Superior temporal gyrus (tissue), 1 donor: ENCODE data around the gene CRADD.

ENCODE experiments used
- DNase-seq: peaks from one replicate; pipeline ENCODE4 v3.0.0-alpha.2; 2016; ENCODE audit errors: extremely low spot score

The CRADD gene

DNA sequence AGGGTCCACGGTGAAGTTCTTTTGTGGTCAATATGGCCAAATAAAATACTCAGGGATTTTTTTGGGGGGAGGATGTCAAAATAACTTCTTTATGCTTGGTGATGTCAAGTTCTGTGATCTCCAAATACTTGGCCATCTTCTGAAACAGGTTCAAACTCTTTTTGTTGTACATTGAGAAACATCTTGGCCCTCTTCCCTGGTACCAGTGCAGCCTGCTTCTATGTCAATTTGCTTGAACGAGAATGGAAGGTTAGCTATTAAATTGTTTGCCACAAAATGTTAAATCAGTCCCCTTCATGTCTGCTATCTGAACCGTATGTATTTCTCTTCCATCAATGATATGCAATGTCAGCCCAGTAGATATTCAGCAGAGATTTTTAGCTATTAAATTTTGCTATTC is 6.1 kb upstream of the CRADD start:
- DNase-seq: no peak

DNA sequence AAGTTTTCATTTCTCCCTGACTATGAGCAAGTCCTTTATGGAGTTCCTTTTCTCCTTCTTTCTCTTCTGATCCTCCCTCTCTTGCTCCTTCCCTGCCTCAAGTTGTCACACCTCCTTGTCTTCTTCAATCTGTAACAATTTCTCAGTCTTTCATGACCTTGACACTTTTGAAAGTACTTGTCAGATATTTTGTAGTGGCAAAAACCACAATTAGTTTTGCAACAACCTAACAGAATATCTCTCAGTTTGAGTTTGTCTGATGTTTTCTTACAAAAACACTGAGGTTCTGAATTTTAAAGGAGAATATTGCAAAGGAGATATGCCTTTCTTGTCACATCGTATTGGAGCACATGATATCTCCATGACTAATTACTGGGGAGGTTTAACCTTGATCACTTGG is 4.1 kb upstream of the CRADD start:
- DNase-seq: no peak

DNA sequence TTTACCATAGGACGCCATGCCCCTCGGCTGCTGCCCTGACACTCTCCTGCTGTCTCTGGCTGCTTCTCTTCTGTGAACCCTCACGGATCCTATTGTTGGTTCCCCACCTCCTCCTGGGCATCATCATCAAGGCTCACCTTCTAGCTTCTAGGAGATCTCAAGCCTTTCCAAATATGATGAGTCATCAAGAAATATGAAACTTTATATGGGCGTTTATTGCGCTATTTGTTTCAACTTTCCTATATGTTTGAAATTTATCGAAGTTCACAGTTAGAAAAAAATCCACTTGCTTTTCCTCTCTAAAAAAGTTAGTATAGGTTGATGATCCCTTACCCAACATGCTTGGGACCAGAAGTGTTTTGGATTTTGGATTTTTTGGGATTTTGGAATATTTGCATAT is 2.8 kb upstream of the CRADD start:
- DNase-seq: no peak

DNA sequence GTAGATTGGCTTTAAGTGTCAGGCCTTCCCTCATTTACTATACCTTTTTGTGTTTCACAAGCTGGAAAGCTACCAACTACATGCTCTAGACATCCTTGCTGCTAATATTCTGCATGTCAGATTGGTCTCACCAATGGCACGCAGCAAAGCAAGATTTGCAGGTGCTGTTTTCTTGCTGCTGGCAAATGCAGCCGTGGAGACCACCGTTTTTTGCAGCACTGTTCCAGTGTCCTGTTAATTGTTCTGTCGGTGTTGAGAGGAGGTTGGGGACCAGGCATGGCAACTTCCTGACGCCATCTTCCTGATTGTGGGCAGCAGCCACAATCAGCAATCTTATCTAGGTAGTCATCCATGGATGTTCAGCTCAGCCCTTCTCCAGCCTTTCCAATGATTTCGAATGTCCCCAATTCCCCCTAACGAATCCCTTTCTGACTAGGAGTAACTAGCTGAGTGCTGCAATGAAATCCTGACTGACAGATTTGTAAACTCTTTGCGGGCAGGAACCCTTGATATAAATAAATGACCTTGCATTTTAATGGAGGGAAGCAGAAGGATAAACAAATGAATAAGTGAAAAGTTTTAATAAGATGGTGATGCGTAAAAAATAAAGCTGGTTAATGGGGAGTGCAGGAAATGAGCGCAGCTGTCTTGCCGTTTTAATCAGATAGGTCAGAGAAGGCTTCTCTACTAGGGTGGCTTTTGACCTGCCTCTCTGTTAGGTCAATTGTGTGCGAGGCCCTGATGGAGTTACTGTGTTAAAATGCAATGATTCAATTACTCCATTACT is 574 bp upstream of the CRADD start:
- no peak for DNase-seq

DNA sequence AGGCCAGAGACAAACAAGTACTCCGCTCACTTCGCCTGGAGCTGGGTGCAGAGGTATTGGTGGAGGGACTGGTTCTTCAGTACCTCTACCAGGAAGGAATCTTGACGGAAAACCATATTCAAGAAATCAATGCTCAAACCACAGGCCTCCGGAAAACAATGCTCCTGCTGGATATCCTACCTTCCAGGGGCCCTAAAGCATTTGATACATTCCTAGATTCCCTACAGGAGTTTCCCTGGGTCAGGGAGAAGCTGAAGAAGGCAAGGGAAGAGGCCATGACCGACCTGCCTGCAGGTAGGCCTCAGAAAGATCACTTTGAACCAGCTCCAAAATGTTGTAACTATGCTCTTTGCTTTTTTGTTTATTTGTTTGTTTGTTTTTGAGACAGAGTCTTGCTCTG is 1.6 kb downstream of the CRADD start:
- no peak for DNase-seq

DNA sequence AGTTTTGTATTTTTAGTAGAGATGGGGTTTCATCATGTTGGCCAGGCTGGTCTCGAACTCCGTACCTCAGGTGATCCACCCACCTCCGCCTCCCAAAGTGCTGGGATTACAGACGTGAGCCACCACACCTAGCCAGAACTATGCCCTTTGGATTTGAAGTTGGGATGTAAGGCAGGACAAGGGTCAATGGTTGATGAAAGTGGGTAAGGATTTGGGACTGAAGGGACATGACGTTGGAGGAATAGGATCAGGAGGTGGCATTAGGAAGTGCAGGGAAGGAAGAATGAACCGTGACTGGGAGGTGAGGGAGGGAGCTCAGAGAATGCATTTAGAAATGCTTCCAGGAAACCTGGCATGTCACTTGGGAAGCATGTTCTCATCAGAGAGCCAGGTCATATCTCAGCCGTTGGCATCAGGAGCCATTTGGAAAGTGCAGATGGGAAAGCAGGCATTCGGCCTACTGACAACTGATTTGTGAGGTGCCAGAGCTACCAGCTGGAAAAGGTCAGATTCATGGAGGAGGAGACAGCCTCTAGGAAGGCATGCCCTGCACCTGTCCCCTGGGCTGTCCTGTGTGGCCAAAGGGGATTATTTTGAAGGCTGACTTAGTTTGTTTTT is 2.2 kb downstream of the CRADD start:
- no peak for DNase-seq

DNA sequence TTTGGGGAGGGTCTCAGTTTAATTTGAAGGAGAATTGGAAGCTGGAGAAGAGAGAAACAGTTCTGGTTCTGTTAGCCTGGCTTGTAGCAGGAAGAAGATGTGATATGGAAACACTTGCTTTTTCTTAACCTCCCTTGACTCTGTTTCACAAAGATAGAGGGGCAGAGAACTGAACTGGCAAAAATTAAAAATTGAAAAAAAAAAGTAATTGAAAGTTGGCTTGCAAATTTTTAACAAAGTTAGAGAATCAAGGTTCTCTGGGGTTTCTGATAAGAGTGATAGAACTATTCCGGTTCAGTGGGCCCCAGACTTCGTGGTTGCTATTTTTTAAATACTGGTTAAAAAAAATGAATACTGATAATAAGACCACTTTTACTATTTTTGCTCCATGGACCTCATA is 2.8 kb downstream of the CRADD start:
- DNase-seq: no peak

DNA sequence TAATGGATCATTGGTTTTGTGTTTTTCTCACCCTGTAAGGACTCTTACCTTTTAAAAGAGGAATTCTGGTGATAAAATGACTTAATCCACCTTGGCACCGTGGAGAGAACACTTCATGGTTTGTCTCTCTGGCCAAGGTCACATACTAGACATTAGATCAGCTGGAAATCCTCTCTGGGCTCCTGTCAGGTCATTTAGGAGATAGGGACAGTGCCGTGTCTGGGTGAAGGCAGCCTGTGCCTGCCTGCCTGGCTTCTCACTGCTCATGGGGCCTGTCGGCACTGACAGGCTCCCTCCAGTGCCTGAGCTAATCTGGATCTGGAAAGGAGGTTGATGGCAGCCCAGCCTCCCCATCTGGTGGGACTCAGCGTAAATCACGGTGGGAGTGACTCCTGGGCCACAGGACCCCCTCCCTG is 5.7 kb downstream of the CRADD start:
- DNase-seq: no peak

DNA sequence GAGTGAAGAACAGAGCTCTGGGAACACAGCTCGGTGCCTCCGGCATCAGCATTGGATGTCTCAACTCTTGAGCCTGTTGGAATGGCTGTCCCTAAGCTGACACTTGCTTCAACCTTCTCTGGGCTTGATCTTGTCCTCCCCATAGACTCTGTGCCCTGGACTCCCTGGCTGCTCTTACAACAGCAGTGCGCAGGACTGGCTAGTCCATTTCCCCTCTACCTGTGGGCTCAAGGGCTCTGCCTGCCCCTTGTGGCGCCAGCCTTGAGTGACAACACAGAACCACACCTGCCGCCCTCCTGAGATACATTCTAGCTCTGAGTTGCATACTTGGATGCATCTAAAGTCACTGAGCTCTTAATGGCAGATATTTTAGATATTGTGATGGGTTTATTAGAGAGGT is 6.2 kb downstream of the CRADD start:
- no peak for DNase-seq

DNA sequence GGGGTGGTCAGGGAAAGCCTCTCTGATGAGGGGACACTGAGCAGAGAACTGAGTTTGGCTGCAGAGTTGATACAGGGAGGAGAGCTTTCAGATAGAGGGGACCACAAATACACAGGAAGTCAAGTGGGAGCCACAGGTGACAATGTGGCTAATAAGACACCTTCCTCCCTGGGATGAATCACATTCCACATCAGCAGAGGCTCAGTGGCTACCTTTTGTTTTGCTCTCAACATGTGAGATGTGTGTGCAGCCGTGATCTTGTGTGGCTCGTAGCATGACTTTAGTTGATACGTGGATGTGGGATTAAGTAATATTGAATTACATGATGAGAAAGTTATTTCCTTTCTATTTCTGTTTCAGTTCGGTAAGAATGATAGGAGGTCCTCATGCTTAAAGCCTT is 7.5 kb downstream of the CRADD start:
- no peak for DNase-seq

DNA sequence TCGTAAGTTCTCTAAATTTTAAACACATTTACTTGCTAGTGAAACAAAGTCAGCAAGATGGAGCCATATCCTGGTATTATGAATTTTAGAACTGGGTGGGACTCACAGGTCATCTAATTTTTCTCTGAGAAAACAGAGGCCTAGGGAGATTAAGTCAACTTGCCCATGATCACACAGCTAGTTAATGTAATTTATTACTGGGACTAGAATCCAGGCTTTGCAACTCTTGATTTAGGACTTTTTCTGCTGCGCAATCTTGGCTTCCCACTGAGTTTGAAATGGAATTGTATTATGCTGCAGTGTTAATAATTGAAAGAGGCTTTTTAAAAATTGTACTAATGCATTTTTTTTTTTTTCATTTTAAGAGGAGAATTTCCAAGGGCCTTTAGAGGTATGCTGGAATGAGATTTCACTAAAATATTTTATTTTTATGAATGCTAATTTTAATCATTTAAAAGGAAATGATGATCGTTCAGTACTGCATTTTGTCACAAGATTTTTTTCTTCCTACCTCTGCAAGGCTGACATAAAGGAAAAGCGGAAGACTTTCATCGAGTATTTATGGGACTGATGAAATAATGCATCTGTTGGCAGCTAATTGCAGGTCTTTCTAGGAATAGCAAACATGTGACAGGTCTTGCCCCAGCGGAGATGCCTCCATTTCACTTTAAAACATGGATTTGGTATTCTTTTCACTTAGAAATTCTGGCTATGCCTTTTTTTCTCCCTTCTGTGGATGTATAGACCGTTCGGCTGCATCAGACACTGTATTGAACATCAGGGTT is 9.6 kb downstream of the CRADD start:
- no peak for DNase-seq

DNA sequence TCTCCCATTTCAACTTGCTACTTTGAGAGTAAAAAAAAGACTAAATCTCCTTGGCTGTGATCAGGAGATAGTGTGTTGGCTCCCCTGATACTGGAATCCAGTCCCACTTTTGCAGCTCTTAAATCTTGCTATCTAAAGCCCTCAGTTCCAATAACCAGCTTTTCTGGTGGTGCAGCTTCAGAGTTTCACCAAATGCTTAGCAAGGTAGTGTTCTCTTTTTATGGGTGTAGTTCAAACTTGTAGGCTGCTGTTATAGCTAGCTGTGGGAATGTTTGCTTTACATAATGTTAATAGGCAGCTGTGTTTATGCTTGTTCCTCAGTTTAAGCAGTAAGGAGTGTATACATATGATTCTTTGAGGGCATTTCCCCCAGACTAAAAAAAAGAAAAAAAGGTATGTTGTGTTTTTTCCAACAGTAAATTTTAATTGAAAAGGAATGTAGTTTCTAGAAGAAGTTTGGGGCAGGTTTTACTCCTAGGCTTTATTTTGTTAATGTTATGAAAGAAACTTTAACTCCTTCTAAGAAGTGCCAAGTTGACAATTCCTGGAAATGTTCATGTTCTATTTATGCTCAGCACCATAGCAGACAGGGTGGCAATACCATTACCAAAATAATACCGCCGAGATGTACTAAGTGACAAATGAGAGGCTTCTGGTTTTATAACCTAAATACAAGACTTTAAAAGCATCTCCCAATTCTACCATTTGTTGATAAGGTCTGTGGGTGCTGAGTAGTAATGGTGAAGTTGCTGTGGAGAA is 12.1 kb downstream of the CRADD start:
- DNase-seq: no peak

DNA sequence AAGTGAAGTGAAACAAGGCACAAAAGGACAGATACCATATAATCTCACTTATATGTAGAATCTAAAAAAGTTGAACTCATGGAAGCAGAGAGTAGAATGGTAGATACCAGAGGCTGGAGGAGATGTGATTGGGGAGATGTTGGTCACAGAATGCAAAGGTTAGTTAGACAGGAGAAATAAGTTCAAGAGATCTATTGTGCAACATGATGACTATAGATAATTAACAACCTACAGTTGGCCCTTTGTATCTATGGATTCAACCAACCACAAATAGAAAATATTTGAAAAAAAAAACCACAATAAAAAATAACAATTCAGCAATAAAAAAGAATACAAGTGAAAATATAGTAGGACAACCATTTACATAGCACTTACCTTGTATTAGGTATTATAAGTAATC is 19.3 kb downstream of the CRADD start:
- no peak for DNase-seq

DNA sequence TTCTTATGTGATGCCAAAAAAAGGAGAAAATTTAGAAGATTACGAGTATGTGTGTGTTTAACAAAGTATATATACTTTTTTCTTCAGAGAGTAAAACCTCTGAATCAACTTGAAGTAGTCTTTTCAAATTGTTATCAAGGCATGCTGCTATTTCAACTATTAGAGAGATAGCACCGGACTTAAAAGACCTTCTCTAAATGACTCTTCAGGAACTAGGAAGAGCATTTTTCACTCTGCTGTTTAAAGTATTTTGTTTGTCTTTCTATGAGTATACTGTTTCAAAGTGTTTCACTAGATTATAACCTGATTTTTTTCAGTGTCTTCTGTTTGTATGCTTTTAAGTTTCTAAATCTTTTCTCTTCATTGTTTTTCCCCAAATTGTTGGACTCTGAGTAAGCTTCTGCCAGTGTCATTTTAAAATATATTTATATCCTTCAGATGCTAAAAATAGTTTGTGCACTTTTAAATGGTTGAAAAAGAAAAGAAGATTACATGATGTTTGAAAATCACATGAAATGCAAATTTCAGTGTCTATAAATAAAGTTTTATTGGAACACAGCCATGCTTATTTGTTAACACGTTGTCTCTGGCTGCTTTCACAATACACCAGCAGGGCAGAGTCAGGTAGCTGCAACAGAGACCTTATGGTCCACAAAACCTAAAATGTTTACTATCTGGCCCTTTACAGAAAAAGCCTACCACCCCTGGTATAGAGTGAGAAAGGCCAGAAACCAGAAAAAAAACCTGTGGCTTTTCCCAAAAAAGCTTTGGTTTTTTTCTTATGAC is 21.3 kb downstream of the CRADD start:
- no peak for DNase-seq

DNA sequence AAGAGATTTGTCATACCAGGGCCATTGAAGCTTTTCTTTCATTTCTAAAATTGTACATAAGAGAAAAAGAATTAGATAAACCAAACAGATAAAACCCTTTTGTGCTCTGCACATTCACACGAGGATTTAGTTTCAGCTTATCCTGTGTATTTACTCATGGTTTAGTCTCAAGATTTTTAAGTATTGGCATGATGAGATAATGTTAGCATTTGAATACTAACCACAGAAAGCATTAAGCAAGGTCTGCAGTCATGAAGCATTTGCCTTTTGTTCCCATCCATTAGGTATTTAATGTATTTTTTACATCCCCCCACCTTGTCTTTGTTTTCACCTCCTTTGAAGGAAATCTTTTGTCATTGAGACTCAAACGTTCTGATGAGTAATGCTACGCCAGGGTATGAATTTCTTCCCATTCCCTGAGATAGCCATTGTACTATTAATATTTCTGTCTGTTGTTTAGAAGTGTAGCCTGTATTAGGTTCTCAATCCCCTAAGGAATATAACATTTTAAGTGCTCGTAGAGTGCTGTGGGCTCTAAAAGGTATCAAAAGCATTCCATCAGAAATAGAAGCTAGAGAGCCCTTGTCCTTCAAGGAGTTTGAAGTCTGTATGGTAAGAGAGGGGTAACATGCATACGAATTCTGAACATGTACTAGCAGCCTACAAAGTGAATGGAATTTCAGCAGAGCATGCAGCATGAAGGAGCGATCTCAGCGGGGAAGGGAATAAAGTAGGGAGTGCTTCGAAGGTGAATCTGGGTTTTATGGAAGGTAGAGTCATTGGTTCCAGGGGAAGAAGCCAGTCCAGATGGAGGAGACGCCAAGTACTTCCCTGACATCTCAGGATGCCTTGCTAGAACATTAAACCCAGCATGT is 22.3 kb downstream of the CRADD start:
- no peak for DNase-seq

DNA sequence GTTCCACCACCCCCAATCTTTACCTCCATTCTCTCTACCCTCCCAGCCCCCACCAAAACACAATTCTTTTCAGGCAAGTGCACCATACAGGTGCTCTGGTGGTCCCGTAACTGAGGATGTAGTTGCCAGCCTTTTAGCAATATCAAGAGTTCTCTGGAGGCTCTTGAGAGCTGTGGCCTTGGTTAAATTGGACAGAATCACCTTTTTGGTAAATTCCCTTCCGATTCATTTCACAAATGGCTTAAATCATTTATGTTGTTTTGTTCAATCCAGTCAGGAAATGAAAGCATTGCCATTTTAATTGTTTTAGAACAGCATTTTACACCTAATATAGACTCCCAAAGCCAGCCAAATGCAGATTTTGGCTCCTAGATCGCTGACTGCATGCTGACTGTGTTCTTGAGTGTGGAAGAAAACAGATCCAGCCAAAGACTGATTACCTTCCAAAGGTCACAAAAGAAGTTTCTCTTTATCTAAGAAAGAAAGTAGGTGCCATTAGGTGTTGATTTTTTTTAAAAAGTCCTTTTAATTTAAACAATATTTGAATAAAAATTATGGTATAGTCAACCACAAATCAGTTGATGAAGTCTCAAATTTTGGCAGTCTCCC is 25.6 kb downstream of the CRADD start:
- DNase-seq: no peak

DNA sequence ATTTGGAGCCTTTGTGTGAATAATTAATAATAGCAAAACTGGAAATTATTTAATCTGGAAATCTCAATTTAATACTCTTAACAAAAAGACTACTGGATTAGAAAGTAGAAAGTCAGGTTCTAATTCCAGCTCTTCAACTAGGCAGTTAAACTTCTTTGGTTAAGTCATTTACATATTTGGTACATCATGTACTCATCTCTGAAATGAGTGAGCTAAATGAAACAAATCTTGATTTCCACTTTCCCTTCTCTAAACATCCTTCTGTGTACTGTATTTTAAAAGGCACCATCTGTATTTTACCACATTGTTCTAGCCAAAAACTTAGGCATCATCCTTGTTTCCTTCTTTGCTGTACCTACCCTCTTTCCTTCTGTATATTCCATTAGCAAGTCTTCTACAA is 26.9 kb downstream of the CRADD start:
- DNase-seq: no peak

DNA sequence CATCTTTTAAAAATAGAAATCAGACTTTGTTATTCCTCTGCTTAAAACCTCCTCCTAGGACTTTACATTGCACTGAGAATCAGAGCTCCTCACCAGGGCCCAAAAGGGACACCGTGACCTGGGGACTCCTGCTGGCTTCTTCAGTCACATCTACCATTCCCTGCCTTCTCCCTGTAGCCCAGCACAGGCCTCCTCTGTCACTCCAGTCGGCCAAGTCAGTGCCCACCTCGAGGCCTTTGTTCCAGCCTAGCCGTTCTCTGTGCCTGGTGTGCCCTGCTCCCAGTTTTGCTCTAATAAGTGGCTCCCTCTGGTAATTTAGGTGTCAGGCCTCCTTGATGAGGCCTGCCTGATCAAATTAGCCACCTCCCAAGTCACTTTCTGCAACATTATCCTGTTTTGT is 27.4 kb downstream of the CRADD start:
- DNase-seq: no peak

DNA sequence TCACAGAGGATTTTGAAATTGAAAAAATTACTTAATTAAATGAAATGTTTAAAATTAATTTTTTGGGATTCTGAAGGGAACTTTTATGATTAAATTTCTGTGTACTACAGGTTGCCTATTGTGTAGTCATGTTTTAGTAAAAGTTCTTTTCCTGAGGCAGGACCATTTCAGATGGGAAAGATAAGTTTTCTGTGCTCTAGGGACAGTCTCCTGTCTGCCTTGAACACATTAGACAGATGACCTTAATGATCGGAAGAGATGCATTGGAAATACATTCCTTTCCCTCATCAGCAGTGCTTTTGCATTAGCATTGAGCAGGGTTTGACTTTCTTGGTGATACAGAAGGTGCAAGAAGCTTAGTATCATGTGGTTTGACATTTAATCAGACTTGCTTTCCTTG is 28.1 kb downstream of the CRADD start:
- no peak for DNase-seq

DNA sequence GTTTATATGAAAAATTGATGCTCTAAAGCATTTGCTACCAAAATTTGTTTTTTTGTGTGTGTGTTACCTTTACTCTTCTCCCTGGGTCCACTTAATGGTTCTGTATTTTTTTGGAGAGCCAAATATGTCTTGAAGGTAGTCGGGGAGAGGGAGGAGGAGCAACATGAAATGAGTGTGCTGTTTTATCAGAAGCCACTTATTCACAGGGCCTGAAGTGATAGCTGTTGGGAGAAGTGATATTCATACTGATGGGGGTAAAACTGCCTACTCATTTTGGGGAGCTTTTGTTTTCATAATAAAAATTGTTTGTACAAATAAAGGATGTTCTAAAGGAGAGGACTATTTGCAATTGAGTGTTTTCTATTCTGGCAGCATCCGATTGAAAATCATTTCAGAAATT is 29.2 kb downstream of the CRADD start:
- DNase-seq: no peak
